ENCODE results near the gene KSR1. TPM values are rescaled to one million over a fixed set of nuclear protein-coding genes. Genes with fewer than 3 reads are reported as not detected.
"Not testable (repeated sequence)": the region's sequence is repeated elsewhere in the genome, so short reads cannot be mapped to it uniquely, and the experiment has no call there.

KSR1 gene
- total RNA-seq, 6 experiments from 2014 or later = 5.9 to 12.9 (median 8.7) TPM

DNA sequence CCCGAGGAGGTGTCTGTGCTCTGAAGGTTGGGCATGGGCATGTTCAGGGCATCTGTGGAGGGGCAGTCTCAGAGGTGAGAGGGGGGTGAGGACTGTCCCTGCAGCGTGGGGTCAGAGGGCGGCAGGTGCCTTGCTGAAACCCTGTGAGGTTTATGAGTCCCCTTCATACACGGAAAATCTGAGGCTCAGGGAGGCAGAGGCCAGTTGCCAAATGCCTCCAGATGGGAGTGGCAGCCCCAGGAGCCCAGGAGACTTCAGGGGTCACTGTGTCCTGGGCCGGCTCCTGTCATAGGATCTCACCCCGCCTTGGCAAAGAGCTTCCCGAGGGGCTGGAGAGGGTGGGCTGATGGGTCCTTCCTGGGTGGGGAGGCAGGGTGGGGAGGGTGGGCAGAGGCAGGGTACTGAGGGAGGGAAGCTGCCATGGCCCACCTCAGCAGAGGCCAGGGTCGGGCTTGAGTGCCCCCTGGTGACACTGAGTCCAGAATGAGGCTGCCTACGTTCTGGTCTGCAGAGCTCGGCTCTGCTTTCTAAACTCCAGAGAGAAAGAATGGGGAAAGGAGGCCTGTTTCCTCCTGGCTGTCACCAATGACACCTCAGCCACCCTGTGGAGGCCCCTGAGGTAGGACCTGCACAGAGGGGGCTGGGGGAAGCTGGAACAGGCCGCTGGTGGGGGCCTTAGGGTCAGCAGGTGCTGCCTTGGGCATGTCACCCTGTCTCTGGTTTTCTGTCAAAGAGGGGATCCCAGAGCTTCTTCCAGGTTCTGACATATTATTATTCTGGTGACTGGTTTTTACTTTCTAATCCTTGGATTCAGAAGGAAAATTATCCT lies 175.9 kb downstream of the KSR1 start:
- Histone ChIP-seq H3K36me3 (no peaks in the 10 kb centered on the region), H3K4me1 (peaks cover 0 to 9% (median 0%) of the 10 kb centered on the region in 4 donors), H3K27me3 (no peaks in the 10 kb centered on the region), H3K9me3 (no peaks in the 10 kb centered on the region), H3K27ac (peak overlapping the region in 2 of 3 donors; percentile 24 to 53), H3K4me3 (peak overlapping the region in 2 of 3 donors; percentile 30 to 32)
- intact Hi-C loops (cut with DNase I) = no loop called here
- DNase-seq = no peak
- no peak for ATAC-seq
- TF ChIP-seq POLR2A (IDR thresholded peaks at IDR 0.05) = no peak
- TF ChIP-seq, protein P1, sequence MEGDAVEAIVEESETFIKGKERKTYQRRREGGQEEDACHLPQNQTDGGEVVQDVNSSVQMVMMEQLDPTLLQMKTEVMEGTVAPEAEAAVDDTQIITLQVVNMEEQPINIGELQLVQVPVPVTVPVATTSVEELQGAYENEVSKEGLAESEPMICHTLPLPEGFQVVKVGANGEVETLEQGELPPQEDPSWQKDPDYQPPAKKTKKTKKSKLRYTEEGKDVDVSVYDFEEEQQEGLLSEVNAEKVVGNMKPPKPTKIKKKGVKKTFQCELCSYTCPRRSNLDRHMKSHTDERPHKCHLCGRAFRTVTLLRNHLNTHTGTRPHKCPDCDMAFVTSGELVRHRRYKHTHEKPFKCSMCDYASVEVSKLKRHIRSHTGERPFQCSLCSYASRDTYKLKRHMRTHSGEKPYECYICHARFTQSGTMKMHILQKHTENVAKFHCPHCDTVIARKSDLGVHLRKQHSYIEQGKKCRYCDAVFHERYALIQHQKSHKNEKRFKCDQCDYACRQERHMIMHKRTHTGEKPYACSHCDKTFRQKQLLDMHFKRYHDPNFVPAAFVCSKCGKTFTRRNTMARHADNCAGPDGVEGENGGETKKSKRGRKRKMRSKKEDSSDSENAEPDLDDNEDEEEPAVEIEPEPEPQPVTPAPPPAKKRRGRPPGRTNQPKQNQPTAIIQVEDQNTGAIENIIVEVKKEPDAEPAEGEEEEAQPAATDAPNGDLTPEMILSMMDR (IDR thresholded peaks at IDR 0.05) = no peak
- WGBS (ENCODE audit: insufficient coverage, low coverage, low lambda C conversion rate, missing lambda C conversion rate) = 73% methylated on average over 2 of the region's 11 CpGs

DNA sequence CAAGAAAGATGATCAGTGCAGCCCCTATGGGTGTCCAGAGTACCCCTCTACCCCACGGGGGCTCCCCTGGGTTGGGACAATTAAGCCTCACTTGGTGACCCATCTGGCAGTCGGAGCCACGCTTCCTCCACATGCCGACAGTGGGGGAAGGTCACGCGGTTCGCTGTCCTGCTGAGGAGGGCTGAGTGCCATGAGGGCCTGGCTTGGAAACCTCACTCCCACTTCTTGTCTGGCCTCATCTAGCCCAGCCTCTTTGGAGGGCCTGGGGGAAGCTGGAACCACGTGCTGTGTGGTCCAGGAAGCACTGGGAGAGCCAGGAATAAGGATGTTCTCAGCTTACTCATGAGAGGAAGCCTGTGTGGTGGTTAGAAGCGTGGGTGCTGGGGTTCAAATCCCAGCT lies 176.5 kb downstream of the KSR1 start:
- H3K27me3 ChIP-seq; H3K36me3 ChIP-seq; intact Hi-C loops (cut with DNase I); H3K4me1 ChIP-seq; H3K4me3 ChIP-seq; H3K9me3 ChIP-seq: not testable (repeated sequence)
- H3K27ac ChIP-seq = peak overlapping the region in 2 of 3 donors; percentile 8 to 53
- ATAC-seq (peak; percentile 72 to 79 (median 76)), DNase-seq (peak in 2 of 3 donors; percentile 67 to 74)
- 27% methylated on average over 3 of the region's 9 CpGs for WGBS (ENCODE audit: insufficient coverage, low coverage, low lambda C conversion rate, missing lambda C conversion rate)

DNA sequence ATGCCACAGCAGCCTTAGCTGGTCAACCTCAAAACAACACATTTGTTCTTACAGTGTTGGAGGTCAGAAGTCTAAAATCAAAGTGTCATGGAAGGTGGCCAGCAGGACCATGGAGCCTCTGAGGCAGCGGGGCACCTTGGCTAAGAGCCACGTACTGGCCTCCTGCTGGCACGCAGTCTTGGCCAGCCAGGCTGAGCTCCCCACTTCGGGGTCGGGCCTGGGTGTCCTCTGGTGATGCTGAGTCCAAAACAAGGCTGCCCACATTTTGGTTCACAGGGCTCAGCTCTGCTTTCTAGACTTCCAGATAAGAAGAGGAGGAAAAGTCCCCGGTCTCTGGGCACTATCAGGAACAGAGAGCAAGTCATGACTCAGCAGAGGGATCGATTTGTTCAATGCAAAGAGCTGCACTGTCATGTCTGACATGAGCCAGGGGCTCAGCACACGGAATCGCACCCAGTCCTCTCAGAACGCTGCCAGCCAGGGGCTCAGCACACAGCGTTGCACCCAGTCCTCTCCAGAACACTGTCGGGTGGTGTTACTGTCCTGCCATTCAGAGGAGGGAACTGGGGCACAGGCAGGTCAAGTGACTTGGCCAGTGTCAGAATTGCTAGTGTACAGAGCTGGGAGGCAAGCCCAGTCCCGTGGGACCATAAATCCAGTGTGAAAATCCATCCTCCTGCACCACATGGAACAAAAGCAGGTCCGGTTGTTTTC lies 177.2 kb downstream of the KSR1 start:
- TF ChIP-seq POLR2A (IDR thresholded peaks at IDR 0.05) = no peak
- TF ChIP-seq, protein P1 (IDR thresholded peaks at IDR 0.05) = no peak
- H3K36me3 ChIP-seq = no peaks in the 10 kb centered on the region
- H3K27ac ChIP-seq = peak overlapping the region in 1 of 3 donors; percentile 34
- WGBS (ENCODE audit: insufficient coverage, low coverage, low lambda C conversion rate, missing lambda C conversion rate) = 60% methylated on average over 5 of the region's 14 CpGs
- DNase-seq (no peak), ATAC-seq (peak in 3 of 4 donors; percentile 16 to 47 (median 40))
- H3K4me3 ChIP-seq = no peak overlapping the region
- intact Hi-C loops (cut with DNase I) = no loop called here
- no peaks in the 10 kb centered on the region for H3K9me3 ChIP-seq
- no peaks in the 10 kb centered on the region for H3K27me3 ChIP-seq
- peaks cover 0 to 9% (median 0%) of the 10 kb centered on the region in 4 donors for H3K4me1 ChIP-seq

DNA sequence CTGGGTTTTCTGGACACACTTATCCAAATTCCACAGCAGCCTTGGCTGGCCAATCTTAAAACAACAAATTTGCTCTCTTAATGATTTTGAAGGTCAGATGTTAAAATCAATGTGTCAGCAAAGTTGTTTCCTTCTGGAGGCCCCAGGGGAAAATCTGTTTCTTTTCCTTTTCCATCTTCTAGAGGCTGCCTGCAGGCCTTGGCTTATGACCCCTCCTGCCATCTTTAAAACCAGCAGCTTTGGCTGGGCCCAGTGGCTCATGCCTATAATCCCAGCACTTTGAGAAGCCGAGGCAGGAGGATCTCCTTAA lies 177.7 kb downstream of the KSR1 start:
- DNase-seq = no peak
- no peak overlapping the region for H3K27ac ChIP-seq
- intact Hi-C loops (cut with DNase I) = no loop called here
- TF ChIP-seq, protein P1 (IDR thresholded peaks at IDR 0.05) = no peak
- TF ChIP-seq POLR2A (IDR thresholded peaks at IDR 0.05) = no peak
- ATAC-seq = no peak
- 83% methylated on average over 1 of the region's 1 CpG for WGBS (ENCODE audit: insufficient coverage, low coverage, low lambda C conversion rate, missing lambda C conversion rate)
- peaks cover 0 to 9% (median 0%) of the 10 kb centered on the region in 4 donors for H3K4me1 ChIP-seq
- H3K4me3 ChIP-seq = no peak overlapping the region
- H3K9me3 ChIP-seq = no peaks in the 10 kb centered on the region
- H3K27me3 ChIP-seq = no peaks in the 10 kb centered on the region
- H3K36me3 ChIP-seq = no peaks in the 10 kb centered on the region

DNA sequence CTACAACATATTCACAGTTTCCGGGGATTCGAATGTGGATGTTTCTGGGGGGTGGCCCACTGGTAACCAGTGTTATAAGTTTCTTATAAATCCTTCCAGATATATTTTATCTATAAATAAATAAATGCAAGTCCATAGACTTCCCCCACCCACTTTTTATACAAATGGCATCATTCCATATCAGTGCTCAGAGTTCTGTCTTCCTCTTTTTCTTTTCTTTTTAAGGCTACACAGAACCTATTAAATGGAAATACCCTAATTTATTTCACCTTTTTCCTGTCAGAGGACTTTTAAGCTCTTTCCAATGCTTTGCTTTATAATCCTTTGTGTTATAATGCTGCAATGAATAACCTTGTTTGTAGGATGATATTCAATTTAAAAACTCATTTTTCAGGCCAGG lies 178.5 kb downstream of the KSR1 start:
- TF ChIP-seq POLR2A (IDR thresholded peaks at IDR 0.05) = no peak
- TF ChIP-seq, protein P1 (IDR thresholded peaks at IDR 0.05) = no peak
- Histone ChIP-seq H3K27me3 (no peaks in the 10 kb centered on the region), H3K9me3 (no peaks in the 10 kb centered on the region), H3K27ac (no peak overlapping the region), H3K4me3 (no peak overlapping the region), H3K4me1 (peaks cover 0 to 9% (median 0%) of the 10 kb centered on the region in 4 donors), H3K36me3 (no peaks in the 10 kb centered on the region)
- DNase-seq (no peak), ATAC-seq (no peak)
- WGBS (ENCODE audit: insufficient coverage, low coverage, low lambda C conversion rate, missing lambda C conversion rate) = 71% methylated on average over 2 of the region's 2 CpGs
- intact Hi-C loops (cut with DNase I) = no loop called here
